ENCODE data around the gene PDF. TPM values are rescaled to one million over a fixed set of nuclear protein-coding genes. Genes with fewer than 3 reads are reported as not detected.

Gene PDF
- total RNA-seq, 1 donor, result 2.9 TPM

- H3K4me3 ChIP-seq (ENCODE audit: low read length), result no peak overlapping the region
- H3K27me3 ChIP-seq (ENCODE audit: insufficient read depth, low read length), result no peaks in the 10 kb centered on the region
- no peaks in the 10 kb centered on the region for H3K9me3 ChIP-seq (ENCODE audit: low read depth, low read length)
- peaks cover 12% of the 10 kb centered on the region for H3K4me1 ChIP-seq (ENCODE audit: insufficient read depth, low read length)
Observed at GRCh38 chr16:69350536-69351133, 20.2 kb upstream of the PDF start.

DNA sequence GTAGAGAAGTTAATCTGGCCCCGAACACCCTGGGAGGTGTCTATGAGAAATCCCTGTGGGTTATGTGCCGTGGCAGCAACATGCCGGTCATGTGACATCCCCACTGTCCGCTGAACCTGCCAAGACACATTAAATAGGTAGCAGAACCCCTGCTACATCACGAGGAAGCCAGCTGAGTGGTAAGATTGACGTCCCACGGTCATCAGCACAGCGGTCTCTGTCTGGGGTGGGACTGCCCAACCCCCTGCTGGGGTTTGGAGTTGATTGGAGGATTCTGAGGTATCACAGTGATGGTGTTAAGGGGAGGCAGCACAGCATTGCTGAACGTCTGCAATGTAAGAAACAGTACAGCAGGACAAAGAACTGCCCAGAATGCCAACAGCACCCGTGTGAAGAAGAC is 19.1 kb upstream of the PDF start:
- Histone ChIP-seq H3K27me3 (ENCODE audit: insufficient read depth, low read length) (no peaks in the 10 kb centered on the region), H3K4me3 (ENCODE audit: low read length) (no peak overlapping the region), H3K9me3 (ENCODE audit: low read depth, low read length) (no peaks in the 10 kb centered on the region), H3K4me1 (ENCODE audit: insufficient read depth, low read length) (peaks cover 18% of the 10 kb centered on the region)

- H3K4me3 ChIP-seq (ENCODE audit: low read length), result no peak overlapping the region
- H3K27me3 ChIP-seq (ENCODE audit: insufficient read depth, low read length), result no peaks in the 10 kb centered on the region
Observed at GRCh38 chr16:69348222-69348621, 17.8 kb upstream of the PDF start.

GRCh38 chr16:69346683-69347082 is 16.3 kb upstream of the PDF start:
- Histone ChIP-seq H3K9me3 (ENCODE audit: low read depth, low read length) (no peaks in the 10 kb centered on the region), H3K4me3 (ENCODE audit: low read length) (no peak overlapping the region), H3K27me3 (ENCODE audit: insufficient read depth, low read length) (no peaks in the 10 kb centered on the region), H3K4me1 (ENCODE audit: insufficient read depth, low read length) (peaks cover 18% of the 10 kb centered on the region)

More at GRCh38 chr16:69348222-69348621, 17.8 kb upstream of the PDF start:
- peaks cover 18% of the 10 kb centered on the region for H3K4me1 ChIP-seq (ENCODE audit: insufficient read depth, low read length)
- H3K9me3 ChIP-seq (ENCODE audit: low read depth, low read length), result no peaks in the 10 kb centered on the region

- Histone ChIP-seq H3K4me3 (ENCODE audit: low read length) (no peak overlapping the region), H3K27me3 (ENCODE audit: insufficient read depth, low read length) (no peaks in the 10 kb centered on the region), H3K4me1 (ENCODE audit: insufficient read depth, low read length) (peaks cover 21% of the 10 kb centered on the region), H3K9me3 (ENCODE audit: low read depth, low read length) (no peaks in the 10 kb centered on the region)
Observed at GRCh38 chr16:69345923-69346322, 15.5 kb upstream of the PDF start.

DNA sequence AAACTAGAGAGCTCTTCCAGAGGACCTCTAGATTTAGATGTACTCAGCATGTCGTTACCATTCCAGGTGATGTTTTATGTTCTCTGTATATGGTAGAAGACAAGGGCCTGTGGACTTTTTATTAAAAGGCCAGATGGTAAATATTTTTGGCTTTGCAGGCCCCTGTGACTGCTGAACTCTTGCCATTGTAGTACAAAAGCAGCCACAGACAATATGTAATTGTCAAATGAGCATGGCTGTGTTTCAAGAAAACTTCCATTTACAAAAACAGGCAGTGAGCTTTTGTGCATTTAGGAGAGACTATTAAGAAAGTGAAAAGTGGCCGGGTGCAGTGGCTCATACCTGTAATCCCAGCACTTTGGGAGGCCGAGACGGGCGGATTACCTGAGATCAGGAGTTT is 13.8 kb upstream of the PDF start:
- Histone ChIP-seq H3K4me1 (ENCODE audit: insufficient read depth, low read length) (peaks cover 33% of the 10 kb centered on the region), H3K9me3 (ENCODE audit: low read depth, low read length) (no peaks in the 10 kb centered on the region), H3K27me3 (ENCODE audit: insufficient read depth, low read length) (no peaks in the 10 kb centered on the region), H3K4me3 (ENCODE audit: low read length) (no peak overlapping the region)

DNA sequence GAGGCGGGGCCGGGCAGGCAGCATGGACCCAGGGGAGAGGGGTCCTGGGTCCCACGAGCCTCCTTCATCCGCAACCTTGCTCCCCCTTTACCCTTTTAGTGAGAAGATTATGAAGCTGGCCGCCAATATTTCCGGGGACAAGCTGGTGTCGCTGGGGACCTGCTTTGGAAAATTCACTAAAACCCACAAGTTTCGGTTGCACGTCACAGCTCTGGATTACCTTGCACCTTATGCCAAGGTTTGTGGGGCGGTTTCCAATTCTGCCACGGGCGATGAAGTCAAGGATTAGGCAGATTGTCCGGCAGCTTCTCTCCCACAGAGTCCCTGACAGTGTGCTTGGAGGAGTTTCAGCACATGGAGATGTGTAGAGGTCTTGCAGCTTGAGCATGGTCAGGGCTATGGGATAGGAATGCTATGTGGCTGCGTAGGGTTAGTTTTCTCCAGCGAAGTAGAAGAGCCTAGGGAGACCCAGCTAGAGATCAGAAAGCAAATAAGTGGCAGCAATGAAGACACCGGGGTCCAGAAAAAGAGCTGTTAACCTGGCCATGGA is 9.8 kb upstream of the PDF start:
- Histone ChIP-seq H3K27me3 (ENCODE audit: insufficient read depth, low read length) (no peaks in the 10 kb centered on the region), H3K4me1 (ENCODE audit: insufficient read depth, low read length) (peaks cover 33% of the 10 kb centered on the region), H3K4me3 (ENCODE audit: low read length) (peak overlapping the region; percentile 65), H3K9me3 (ENCODE audit: low read depth, low read length) (no peaks in the 10 kb centered on the region)

- H3K9me3 ChIP-seq (ENCODE audit: low read depth, low read length), result no peaks in the 10 kb centered on the region
- H3K27me3 ChIP-seq (ENCODE audit: insufficient read depth, low read length), result no peaks in the 10 kb centered on the region
- H3K4me1 ChIP-seq (ENCODE audit: insufficient read depth, low read length), result peaks cover 31% of the 10 kb centered on the region
- peak within 1 kb of the TSS; percentile 65 for H3K4me3 ChIP-seq (ENCODE audit: low read length)
Observed at GRCh38 chr16:69339289-69340094, 9.1 kb upstream of the PDF start, which contains the start of the genes COG8 and NIP7. TSS of gene COG8 (minus strand) at chr16:69339564. CDS start at chr16:69339552, 12 bp downstream. TSS of gene NIP7 (plus strand) at chr16:69339772. CDS start at chr16:69339830, 58 bp downstream.

DNA sequence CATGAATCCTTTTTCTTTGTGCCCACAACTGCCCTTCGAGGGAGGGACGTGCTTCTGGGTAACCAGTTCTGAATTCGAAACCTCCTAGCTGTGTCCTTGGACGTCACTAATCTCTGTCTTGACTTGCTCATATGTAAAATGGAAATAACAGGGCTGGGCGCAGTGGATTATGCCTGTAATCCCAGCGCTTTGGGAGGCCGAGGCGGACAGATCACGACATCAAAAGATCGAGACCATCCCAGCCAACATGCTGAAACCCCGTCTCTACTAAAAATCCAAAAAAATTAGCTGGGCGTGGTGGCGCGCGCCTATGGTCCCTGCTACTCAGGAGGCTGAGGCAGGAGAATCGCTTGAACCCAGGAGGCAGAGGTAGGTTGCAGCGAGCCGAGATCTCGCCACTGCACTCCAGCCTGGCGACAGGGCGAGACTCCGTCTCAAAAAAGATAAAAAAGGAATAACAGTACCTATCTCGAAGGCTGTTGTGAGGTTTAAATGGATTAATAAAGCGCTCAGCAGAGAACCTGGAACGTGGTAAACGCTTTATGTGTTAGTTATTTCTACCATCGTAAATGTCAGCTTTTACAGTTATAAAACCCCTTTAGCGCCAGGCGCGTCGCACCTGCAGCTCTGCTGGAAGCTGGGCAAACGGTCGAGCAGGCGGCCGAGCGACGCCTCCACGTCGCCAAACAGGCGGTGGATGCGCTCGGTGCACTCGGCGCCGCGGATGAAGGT is 8.3 kb upstream of the PDF start:
- Histone ChIP-seq H3K4me1 (ENCODE audit: insufficient read depth, low read length) (peaks cover 31% of the 10 kb centered on the region), H3K27me3 (ENCODE audit: insufficient read depth, low read length) (no peaks in the 10 kb centered on the region), H3K9me3 (ENCODE audit: low read depth, low read length) (no peaks in the 10 kb centered on the region), H3K4me3 (ENCODE audit: low read length) (peak overlapping the region; percentile 65)

- H3K4me1 ChIP-seq (ENCODE audit: insufficient read depth, low read length), result peaks cover 23% of the 10 kb centered on the region
- no peaks in the 10 kb centered on the region for H3K9me3 ChIP-seq (ENCODE audit: low read depth, low read length)
- H3K27me3 ChIP-seq (ENCODE audit: insufficient read depth, low read length), result no peaks in the 10 kb centered on the region
- H3K4me3 ChIP-seq (ENCODE audit: low read length), result no peak overlapping the region
Observed at GRCh38 chr16:69334696-69335095, 4.3 kb upstream of the PDF start.

- Histone ChIP-seq H3K9me3 (ENCODE audit: low read depth, low read length) (no peaks in the 10 kb centered on the region), H3K4me3 (ENCODE audit: low read length) (peak overlapping the region; percentile 71), H3K27me3 (ENCODE audit: insufficient read depth, low read length) (no peaks in the 10 kb centered on the region), H3K4me1 (ENCODE audit: insufficient read depth, low read length) (peaks cover 37% of the 10 kb centered on the region)
Observed at GRCh38 chr16:69329369-69330285, 761 bp downstream of the PDF start.

DNA sequence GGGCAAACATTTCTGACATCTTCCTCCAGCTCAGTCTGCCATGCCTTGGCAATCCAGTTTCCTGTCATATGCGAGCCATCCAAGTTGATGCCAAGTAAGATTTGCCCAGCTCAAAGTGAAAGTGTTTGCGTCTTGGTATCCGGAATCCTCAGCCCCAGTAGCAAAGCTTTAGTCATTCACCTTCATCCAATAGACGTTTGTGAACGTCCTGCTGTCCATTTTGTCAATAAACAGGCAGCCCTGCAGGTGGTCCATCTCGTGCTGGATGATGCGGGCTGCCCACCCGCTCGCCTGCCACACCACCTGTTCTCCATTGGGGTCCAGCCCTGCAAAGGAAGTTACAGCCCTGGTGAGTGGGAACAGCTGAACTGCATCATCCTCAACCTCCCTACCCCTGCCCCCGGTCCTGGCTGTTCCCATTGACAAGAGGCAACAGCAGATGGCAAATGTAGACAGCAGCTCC is 1.5 kb downstream of the PDF start:
- Histone ChIP-seq H3K9me3 (ENCODE audit: low read depth, low read length) (no peaks in the 10 kb centered on the region), H3K4me3 (ENCODE audit: low read length) (no peak overlapping the region), H3K4me1 (ENCODE audit: insufficient read depth, low read length) (peaks cover 37% of the 10 kb centered on the region), H3K27me3 (ENCODE audit: insufficient read depth, low read length) (no peaks in the 10 kb centered on the region)

GRCh38 chr16:69327585-69328310 is 2.6 kb downstream of the PDF start:
- H3K4me1 ChIP-seq (ENCODE audit: insufficient read depth, low read length), result peaks cover 37% of the 10 kb centered on the region
- no peak overlapping the region for H3K4me3 ChIP-seq (ENCODE audit: low read length)
- H3K9me3 ChIP-seq (ENCODE audit: low read depth, low read length), result no peaks in the 10 kb centered on the region
- H3K27me3 ChIP-seq (ENCODE audit: insufficient read depth, low read length), result no peaks in the 10 kb centered on the region
